KMS-11 (cell line): ENCODE measurements around the gene ZNF207.

Experiments used
- H2AFZ ChIP-seq: fragments of 200-600 bp; sonication (generic); 2 replicates; pipeline ENCODE4 v1.6.1; 2016; ENCODE audit warnings: antibody characterized with exemption, mixed run types, low read depth
- H3K27ac ChIP-seq: fragments of 200-600 bp; sonication (generic); 2 replicates; pipeline ENCODE4 v1.6.1; 2016; ENCODE audit warnings: mild to moderate bottlenecking, mixed run types
- H3K27me3 ChIP-seq: fragments of 200-600 bp; sonication (generic); 2 replicates; pipeline ENCODE4 v1.6.1; 2017; ENCODE audit warnings: mild to moderate bottlenecking, low read depth, mixed run types, moderate library complexity; ENCODE audit not compliant: insufficient read depth
- H3K36me3 ChIP-seq: fragments of 200-600 bp; sonication (generic); 2 replicates; pipeline ENCODE4 v1.6.1; 2017; ENCODE audit warnings: mild to moderate bottlenecking, mixed run types; ENCODE audit not compliant: insufficient read depth
- H3K4me1 ChIP-seq: fragments of 200-600 bp; sonication (generic); 2 replicates; pipeline ENCODE4 v1.6.1; 2016; ENCODE audit warnings: mild to moderate bottlenecking, low read depth, mixed run types; ENCODE audit not compliant: poor library complexity, severe bottlenecking
- H3K4me2 ChIP-seq: fragments of 200-600 bp; sonication (generic); 2 replicates; pipeline ENCODE4 v1.7.0; 2016; ENCODE audit warnings: mild to moderate bottlenecking, mixed run types
- H3K4me3 ChIP-seq: fragments of 200-600 bp; sonication (generic); IDR thresholded peaks from 2 replicates; pipeline ENCODE4 v1.6.1; 2017; ENCODE audit warnings: low read depth, low read length, mixed read lengths; ENCODE audit not compliant: insufficient read depth
- H3K79me2 ChIP-seq: fragments of 200-600 bp; sonication (generic); 2 replicates; pipeline ENCODE4 v1.6.1; 2016; ENCODE audit warnings: low read depth, mixed run types; ENCODE audit not compliant: insufficient read depth
- H3K9ac ChIP-seq: fragments of 200-600 bp; sonication (generic); 2 replicates; pipeline ENCODE4 v1.6.1; 2016; ENCODE audit warnings: mild to moderate bottlenecking, mixed run types
- H4K20me1 ChIP-seq: fragments of 200-600 bp; sonication (generic); 2 replicates; pipeline ENCODE4 v1.6.1; 2016; ENCODE audit warnings: mild to moderate bottlenecking, mixed run types; ENCODE audit not compliant: insufficient read depth
- CTCF ChIP-seq: fragments of 200-600 bp; sonication (generic); conservative IDR thresholded peaks from 2 replicates; pipeline ENCODE4 v1.6.1; 2017; ENCODE audit warnings: low read depth, mild to moderate bottlenecking, antibody characterized with exemption, low read length, moderate library complexity, mixed read lengths

The ZNF207 gene

DNA sequence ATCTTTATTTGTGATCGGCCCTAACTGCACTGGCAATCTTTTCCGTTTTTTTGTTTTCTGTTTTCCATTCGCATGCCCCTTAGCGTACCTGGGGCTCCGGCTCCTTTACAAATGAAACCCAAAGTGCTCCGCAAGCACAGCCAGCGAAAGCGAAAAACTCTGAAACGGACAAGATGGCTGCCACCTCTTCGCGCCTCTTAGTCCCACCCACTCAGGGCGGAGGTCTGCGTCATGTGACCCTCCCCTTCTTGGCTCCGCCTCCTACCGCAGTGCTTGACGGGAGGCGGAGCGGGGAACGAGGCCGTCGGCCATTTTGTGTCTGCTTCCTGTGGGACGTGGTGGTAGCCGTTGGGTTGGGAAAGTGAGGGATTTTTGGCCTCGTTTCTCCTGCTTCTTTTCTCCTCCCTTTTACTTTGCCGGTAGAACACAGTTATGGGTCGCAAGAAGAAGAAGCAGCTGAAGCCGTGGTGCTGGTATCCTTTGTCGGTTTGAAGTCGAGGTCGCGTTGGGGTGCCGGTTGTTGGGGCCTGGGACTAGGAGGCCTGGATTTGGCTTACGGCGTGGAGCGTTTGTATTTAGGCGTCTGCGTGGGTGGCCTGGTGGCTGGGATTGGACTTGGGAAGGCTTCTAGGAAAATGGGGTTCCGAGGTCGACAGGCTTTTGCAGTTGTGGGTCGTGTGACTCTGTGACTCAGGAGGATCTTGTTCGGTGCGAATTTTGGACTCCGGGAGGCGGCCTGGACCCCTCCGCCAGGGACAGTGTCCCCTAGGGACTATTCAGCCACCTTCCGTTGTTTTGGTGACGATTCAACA is at the start of gene ZNF207:
Gene ZNF207, plus strand, starts transcription at position 304 of the 812 bp plus-strand sequence. Its CDS starts 129 bp downstream, at position 433.
- H3K27me3 ChIP-seq, result no peaks in the 10 kb centered on the region
- H3K4me1 ChIP-seq, result peaks cover 33% of the 10 kb centered on the region
- peak within 1 kb of the TSS; percentile 90 for H3K4me2 ChIP-seq
- H4K20me1 ChIP-seq, result peaks cover 37% of the 10 kb centered on the region
- peaks cover 25% of the 10 kb centered on the region; the same call in 1 of the 2 replicates for H3K36me3 ChIP-seq
- H3K27ac ChIP-seq, result peak within 1 kb of the TSS; percentile 98
- peak within 1 kb of the TSS; percentile 91 for H2AFZ ChIP-seq
- TF ChIP-seq CTCF, result no peak
- peak within 1 kb of the TSS; percentile 55 for H3K4me3 ChIP-seq
- peak within 1 kb of the TSS; percentile 98 for H3K9ac ChIP-seq
- peaks cover 52% of the 10 kb centered on the region for H3K79me2 ChIP-seq

DNA sequence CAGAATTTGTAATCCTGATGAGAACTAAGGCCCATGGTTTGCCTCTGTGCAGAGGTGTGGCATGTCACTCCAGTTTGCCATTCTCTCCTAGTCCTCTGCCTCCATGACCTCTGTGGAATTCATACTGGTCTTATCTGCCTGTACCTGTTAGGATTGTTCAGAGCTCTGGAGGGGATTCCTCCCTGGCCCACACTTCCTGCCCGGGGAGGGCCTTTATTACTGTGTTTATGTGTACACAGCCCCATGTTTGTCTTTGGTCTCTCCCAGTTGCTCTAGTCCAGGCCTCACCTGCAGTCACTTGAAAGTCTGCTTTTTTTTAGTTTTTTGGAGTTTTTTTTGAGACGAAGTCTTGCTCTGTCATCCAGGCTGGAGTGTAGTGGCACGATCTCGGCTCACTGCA is 47.9 kb upstream of the ZNF207 start:
- Histone ChIP-seq H3K27me3 (no peaks in the 10 kb centered on the region), H4K20me1 (no peaks in the 10 kb centered on the region), H3K36me3 (no peaks in the 10 kb centered on the region), H2AFZ (no peak overlapping the region), H3K27ac (no peak overlapping the region), H3K79me2 (no peaks in the 10 kb centered on the region), H3K4me1 (no peaks in the 10 kb centered on the region), H3K9ac (no peak overlapping the region), H3K4me2 (no peak overlapping the region), H3K4me3 (no peak overlapping the region)
- no peak for TF ChIP-seq CTCF

DNA sequence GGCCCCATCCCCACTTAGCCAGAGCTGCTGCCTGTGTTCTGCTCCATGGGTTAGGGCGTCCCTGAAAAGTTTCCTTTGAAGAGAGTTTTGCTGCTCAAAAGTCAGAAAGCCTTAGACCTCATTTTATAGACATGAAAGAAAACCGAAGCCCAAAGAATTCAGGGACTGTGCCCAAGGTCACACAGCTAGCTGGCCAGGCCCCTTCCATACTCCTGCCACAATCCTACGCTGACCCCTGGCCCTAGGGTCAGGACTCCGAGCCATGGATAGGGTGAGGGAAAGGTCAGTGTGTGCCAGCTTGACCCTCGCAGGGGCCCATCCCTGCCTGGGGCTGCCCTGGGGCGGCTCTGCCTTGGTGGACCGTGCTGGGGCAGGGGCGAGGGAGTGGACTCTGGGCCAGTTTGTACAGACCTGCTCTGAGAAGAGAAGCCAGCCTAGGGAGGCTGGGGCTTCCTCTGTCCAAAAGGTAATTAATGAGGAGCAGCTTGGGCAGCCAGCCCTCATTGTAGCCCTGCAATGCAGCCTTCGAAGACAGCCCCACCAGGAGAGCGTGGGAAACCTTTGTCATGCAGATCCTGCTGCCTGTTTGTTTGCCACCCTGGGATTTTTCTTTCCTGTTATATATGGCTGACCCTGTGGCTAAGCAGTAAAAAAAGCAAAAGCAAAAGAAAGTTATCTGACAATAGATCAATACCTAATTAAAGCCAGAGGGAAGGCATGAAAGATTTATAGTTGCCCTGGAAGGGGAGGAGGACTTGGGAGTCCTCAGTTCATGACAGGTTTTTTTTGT is 46.9 kb upstream of the ZNF207 start:
- Histone ChIP-seq H3K79me2 (no peaks in the 10 kb centered on the region), H3K27ac (no peak overlapping the region), H3K27me3 (no peaks in the 10 kb centered on the region), H3K4me2 (no peak overlapping the region), H3K9ac (no peak overlapping the region), H3K4me1 (no peaks in the 10 kb centered on the region), H4K20me1 (no peaks in the 10 kb centered on the region), H2AFZ (no peak overlapping the region), H3K4me3 (no peak overlapping the region), H3K36me3 (no peaks in the 10 kb centered on the region)
- no peak for TF ChIP-seq CTCF

- Histone ChIP-seq H3K36me3 (no peaks in the 10 kb centered on the region), H3K27me3 (no peaks in the 10 kb centered on the region), H2AFZ (no peak overlapping the region), H4K20me1 (no peaks in the 10 kb centered on the region), H3K4me1 (no peaks in the 10 kb centered on the region), H3K27ac (no peak overlapping the region), H3K4me2 (no peak overlapping the region), H3K79me2 (no peaks in the 10 kb centered on the region), H3K9ac (no peak overlapping the region), H3K4me3 (no peak overlapping the region)
- no peak for TF ChIP-seq CTCF
These were observed 46.1 kb upstream of the ZNF207 start for GRCh38 chr17:32303781-32304288.
